ENCODE results near the gene HBE1. TPM values are rescaled to one million over a fixed set of nuclear protein-coding genes. Genes with fewer than 3 reads are reported as not detected.

HBE1 gene
- total RNA-seq, 1 donor from 2014 or later: not detected

DNA sequence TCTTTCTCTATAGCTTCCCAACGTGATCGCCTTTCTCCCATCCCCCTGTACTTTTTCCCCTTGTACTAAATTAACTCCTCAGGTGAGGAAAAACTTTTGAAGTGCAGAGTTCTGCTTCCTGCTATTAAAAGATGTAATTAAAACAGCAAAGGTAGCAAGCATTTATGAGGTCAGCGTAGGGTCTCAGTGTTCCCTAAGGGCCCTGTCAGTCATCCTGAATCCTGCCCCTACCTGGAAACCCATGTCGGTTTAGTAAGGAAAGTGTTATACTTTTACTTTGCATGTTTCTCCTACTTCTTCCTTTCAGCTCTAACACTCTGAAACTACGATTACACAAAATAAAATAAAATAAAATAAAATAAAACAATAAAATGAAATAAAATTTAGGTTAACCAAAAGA is 41.6 kb downstream of the HBE1 start:
- TF ChIP-seq, protein P1, sequence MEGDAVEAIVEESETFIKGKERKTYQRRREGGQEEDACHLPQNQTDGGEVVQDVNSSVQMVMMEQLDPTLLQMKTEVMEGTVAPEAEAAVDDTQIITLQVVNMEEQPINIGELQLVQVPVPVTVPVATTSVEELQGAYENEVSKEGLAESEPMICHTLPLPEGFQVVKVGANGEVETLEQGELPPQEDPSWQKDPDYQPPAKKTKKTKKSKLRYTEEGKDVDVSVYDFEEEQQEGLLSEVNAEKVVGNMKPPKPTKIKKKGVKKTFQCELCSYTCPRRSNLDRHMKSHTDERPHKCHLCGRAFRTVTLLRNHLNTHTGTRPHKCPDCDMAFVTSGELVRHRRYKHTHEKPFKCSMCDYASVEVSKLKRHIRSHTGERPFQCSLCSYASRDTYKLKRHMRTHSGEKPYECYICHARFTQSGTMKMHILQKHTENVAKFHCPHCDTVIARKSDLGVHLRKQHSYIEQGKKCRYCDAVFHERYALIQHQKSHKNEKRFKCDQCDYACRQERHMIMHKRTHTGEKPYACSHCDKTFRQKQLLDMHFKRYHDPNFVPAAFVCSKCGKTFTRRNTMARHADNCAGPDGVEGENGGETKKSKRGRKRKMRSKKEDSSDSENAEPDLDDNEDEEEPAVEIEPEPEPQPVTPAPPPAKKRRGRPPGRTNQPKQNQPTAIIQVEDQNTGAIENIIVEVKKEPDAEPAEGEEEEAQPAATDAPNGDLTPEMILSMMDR (conservative IDR thresholded peaks at IDR 0.05; ENCODE audit: low read depth, low read length): no peak
- no peak overlapping the region for H3K4me3 ChIP-seq (ENCODE audit: low read depth, low read length)
- no peak for DNase-seq (ENCODE audit: low read depth)

DNA sequence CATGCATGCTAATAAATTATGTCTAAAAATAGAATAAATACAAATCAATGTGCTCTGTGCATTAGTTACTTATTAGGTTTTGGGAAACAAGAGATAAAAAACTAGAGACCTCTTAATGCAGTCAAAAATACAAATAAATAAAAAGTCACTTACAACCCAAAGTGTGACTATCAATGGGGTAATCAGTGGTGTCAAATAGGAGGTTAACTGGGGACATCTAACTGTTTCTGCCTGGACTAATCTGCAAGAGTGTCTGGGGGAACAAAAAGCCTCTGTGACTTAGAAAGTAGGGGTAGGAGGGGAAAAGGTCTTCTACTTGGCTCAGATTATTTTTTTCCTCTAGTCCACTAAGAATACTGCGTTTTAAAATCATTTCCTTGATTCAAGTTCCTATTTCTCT is 42.1 kb downstream of the HBE1 start:
- DNase-seq (ENCODE audit: low read depth): no peak
- TF ChIP-seq, protein P1 (conservative IDR thresholded peaks at IDR 0.05; ENCODE audit: low read depth, low read length): no peak
- H3K4me3 ChIP-seq (ENCODE audit: low read depth, low read length): no peak overlapping the region

DNA sequence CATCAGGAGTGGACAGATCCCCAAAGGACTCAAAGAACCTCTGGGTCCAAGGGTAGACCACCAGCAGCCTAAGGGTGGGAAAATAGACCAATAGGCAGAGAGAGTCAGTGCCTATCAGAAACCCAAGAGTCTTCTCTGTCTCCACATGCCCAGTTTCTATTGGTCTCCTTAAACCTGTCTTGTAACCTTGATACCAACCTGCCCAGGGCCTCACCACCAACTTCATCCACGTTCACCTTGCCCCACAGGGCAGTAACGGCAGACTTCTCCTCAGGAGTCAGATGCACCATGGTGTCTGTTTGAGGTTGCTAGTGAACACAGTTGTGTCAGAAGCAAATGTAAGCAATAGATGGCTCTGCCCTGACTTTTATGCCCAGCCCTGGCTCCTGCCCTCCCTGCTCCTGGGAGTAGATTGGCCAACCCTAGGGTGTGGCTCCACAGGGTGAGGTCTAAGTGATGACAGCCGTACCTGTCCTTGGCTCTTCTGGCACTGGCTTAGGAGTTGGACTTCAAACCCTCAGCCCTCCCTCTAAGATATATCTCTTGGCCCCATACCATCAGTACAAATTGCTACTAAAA is 42.9 kb downstream of the HBE1 start, which contains the start of gene HBB:
HBB (minus strand) TSS at position 340 of the 579 bp plus-strand sequence; CDS start at position 290, 50 bp downstream.
- TF ChIP-seq, protein P1 (conservative IDR thresholded peaks at IDR 0.05; ENCODE audit: low read depth, low read length): no peak
- DNase-seq (ENCODE audit: low read depth): no peak
- no peak within 1 kb of the TSS for H3K4me3 ChIP-seq (ENCODE audit: low read depth, low read length)

DNA sequence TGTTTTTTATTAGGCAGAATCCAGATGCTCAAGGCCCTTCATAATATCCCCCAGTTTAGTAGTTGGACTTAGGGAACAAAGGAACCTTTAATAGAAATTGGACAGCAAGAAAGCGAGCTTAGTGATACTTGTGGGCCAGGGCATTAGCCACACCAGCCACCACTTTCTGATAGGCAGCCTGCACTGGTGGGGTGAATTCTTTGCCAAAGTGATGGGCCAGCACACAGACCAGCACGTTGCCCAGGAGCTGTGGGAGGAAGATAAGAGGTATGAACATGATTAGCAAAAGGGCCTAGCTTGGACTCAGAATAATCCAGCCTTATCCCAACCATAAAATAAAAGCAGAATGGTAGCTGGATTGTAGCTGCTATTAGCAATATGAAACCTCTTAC is 44.3 kb downstream of the HBE1 start:
- DNase-seq (ENCODE audit: low read depth): no peak
- TF ChIP-seq, protein P1 (conservative IDR thresholded peaks at IDR 0.05; ENCODE audit: low read depth, low read length): no peak
- no peak overlapping the region for H3K4me3 ChIP-seq (ENCODE audit: low read depth, low read length)

DNA sequence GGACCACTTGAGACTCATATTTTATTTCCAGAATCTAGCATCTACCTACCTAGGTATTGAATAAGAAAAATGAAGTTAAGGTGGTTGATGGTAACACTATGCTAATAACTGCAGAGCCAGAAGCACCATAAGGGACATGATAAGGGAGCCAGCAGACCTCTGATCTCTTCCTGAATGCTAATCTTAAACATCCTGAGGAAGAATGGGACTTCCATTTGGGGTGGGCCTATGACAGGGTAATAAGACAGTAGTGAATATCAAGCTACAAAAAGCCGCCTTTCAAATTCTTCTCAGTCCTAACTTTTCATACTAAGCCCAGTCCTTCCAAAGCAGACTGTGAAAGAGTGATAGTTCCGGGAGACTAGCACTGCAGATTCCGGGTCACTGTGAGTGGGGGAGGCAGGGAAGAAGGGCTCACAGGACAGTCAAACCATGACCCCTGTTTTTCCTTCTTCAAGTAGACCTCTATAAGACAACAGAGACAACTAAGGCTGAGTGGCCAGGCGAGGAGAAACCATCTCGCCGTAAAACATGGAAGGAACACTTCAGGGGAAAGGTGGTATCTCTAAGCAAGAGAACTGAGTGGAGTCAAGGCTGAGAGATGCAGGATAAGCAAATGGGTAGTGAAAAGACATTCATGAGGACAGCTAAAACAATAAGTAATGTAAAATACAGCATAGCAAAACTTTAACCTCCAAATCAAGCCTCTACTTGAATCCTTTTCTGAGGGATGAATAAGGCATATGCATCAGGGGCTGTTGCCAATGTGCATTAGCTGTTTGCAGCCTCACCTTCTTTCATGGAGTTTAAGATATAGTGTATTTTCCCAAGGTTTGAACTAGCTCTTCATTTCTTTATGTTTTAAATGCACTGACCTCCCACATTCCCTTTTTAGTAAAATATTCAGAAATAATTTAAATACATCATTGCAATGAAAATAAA is 44.9 kb downstream of the HBE1 start:
- TF ChIP-seq, protein P1 (conservative IDR thresholded peaks at IDR 0.05; ENCODE audit: low read depth, low read length): no peak
- H3K4me3 ChIP-seq (ENCODE audit: low read depth, low read length): no peak overlapping the region
- DNase-seq (ENCODE audit: low read depth): no peak

DNA sequence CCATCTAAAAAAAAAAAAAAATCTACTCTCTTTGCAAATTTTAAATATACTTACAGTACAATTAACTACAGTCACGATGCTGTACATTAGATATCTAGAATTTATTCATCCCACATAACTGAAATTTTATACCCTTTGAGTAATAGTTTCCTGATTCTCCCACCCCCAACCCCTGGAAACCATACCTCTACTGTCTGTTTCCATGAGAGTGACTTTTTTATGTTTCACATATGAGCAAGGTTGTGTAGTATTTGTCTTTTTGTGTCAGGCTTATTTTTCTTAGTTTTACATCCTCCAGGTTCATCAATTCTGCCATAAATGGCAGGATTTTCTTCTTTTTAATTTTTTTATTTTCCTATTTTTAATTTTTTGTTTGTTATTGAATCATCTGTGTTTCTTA is 46.1 kb downstream of the HBE1 start:
- DNase-seq (ENCODE audit: low read depth): no peak
- TF ChIP-seq, protein P1 (conservative IDR thresholded peaks at IDR 0.05; ENCODE audit: low read depth, low read length): no peak
- no peak overlapping the region for H3K4me3 ChIP-seq (ENCODE audit: low read depth, low read length)

All from epithelial cell of proximal tubule (primary cell).